Ureter (tissue), 1 donor: ENCODE results near the gene XRCC5. TPM values are rescaled to one million over a fixed set of nuclear protein-coding genes. Genes with fewer than 3 reads are reported as not detected.
"Not testable (repeated sequence)": the region's sequence is repeated elsewhere in the genome, so short reads cannot be mapped to it uniquely, and the experiment has no call there.

ENCODE experiments used
- DNase-seq: peaks from one replicate; pipeline ENCODE4 v3.0.0-alpha.2; 2020; ENCODE audit warnings: low spot score
- total RNA-seq: library from RNA; stranded (reverse); gene quantifications from one replicate; pipeline ENCODE4 v1.2.4, GENCODE V29; 2023
- donor health status: DM: yes; HTN: yes; CAD: no.

The XRCC5 gene
- total RNA-seq, 1 donor from 2014 or later, result 282 TPM

DNA sequence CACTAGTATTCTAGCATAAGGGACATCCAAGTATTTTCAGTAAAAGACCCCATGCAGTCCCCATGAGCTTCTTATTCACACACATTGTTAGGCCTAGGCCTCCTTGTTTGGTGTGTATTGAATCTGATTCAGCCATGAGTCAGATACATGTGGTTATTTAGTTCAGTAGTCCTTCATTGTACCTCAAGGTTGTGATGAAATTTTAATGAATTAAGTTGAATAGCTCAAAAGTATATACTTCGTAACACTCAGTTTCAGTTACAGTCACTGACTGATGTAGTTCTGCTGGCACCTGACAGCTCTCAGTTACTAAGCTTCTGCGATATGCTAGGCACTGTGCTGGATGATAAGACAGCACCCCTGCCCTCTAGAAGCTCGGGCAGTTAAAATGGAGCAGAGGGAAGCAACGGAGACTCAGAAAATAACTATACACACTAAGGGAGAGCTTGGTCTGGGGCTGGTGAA is 86.4 kb downstream of the XRCC5 start:
- no peak for DNase-seq

DNA sequence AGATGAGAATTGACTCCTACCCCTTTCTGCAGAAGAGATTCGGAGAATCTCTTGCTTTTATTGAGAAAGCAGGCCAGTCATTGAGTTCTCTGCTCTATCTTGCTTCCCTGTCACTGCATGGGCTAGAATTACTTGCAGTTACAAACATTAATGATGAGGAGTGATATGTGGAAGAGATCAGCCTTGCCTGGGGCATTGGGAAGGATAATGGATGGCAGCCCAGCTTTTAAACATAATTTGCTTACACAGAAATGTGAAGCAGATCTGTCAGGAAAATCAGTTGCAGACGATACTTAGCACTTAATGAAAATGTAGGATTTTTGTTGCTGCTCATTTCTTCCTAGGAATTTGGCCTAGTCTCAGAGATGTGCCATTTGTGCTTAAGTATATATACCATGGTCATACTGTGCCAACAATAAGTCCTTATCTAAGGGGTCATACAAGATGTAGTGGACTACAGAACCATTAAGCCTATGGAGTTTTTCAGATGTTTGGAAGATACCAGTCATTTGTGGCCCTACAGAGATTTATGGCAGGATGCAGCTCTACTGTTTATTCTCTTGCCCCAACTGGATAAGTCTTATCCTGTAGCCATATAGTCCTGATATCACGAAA is 92.7 kb downstream of the XRCC5 start:
- DNase-seq, result no peak

DNA sequence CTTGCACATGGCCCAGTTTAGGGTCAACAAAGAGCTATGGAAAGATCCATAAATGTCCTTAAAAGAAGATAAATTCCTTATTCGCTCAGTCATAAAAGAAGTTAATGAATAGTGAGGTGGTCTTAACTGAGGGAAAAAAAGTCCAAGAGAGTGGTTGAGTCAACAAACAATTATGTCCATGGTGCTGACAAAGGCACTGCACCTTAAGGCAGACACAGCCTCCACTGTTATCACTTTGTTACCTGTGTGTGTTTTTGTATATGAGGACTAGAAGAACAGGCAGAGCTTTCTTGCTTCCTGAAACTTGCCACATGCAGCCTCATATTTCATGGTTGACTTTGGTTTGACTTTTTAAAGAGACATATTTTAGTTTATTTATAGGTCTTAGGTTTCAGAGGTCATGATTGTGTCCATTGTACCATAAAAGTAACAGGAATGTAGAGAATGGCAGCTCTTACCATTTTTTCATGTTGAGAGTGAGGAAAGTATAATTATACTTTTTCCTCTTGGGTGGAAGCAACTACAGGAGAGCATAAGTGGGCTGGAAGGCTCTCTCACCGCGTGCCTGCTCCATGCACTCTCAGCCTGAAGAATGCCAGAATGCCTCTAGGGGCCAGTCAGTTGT is 93.6 kb downstream of the XRCC5 start:
- DNase-seq, result no peak

DNA sequence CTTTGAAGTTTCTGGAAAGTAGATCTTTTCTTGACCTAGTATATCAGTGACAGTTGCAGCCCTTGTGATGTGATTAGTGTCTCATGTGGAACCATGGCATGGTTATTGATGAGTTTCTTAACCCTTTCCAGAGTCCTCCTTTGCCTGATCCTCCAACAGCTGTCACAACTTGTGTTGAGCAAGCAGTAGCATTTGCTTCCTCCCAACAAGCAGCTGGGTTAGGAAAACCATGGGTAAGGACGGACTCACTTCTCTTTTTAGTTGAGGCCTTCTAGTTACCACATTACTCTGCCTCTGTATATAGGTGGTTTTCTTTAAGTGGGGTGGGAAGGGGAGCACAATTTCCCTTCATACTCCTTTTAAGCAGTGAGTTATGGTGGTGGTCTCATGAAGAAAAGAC is 96.3 kb downstream of the XRCC5 start:
- DNase-seq, result no peak

DNA sequence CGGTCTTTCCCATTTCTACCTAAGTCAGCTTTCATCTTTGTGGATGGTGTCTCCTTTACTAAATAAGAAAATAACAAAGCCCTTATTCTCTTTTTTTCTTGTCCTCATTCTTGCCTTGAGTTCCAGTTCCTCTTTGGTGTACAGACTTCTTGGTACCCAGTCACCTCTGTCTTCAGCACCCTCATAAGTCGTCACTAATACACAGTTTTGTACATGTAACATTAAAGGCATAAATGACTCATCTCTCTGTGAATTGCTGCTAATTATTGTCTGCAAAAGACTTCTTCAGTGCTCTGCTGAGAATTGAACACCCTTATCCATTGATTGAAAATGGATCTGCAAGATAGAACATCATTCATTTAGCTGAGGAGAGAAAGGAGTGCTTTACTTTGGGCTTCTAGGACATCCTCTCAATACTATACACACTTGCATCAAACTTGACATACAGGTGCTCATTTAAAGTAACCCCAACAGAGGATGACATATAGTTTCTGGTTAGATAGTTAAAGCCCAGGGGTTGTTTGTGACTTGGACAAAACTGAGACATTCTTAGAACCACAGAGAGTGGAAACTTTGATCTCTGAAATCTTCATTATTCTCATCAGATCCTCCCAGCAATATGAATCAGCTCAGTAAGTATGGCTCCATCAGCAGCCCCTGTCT is 97.0 kb downstream of the XRCC5 start:
- no peak for DNase-seq

DNA sequence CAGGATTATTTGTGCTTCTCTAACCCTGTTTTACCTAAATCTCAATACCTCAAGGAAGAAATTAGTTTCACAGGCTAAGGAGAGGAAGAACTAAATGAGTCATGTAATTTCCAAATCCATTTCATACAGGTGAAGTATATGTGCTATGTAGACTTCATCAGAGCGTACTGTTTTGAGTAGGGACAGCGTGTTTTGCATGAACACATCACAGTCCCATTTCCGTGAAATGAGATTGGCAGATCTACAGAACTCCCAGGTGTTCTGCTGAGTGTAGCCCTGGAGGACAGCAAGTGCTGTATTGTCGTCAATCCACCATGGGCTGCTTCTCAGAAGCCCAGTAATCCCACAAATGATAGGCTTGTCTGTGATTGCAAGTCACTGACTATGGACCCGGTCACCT is 97.7 kb downstream of the XRCC5 start:
- DNase-seq, result no peak

DNA sequence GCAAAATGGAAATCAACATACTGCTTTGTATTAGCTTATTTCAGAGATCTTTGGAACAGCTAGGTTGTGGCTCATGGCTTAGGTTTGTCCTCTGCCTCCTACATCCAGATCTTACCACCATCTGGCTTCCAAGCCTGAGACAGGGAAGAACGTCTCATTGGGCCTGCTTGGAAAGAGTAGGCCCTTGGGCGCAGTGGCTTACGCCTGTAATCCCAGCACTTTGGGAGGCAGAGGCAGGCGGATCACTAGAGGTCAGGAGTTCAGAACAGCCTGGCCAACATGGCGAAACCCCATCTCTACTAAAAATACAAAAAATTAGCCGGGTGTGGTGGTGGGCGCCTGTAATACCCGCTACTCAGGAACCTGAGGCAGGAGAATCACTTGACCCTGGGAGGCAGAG is 99.5 kb downstream of the XRCC5 start:
- DNase-seq, result not testable (repeated sequence)

DNA sequence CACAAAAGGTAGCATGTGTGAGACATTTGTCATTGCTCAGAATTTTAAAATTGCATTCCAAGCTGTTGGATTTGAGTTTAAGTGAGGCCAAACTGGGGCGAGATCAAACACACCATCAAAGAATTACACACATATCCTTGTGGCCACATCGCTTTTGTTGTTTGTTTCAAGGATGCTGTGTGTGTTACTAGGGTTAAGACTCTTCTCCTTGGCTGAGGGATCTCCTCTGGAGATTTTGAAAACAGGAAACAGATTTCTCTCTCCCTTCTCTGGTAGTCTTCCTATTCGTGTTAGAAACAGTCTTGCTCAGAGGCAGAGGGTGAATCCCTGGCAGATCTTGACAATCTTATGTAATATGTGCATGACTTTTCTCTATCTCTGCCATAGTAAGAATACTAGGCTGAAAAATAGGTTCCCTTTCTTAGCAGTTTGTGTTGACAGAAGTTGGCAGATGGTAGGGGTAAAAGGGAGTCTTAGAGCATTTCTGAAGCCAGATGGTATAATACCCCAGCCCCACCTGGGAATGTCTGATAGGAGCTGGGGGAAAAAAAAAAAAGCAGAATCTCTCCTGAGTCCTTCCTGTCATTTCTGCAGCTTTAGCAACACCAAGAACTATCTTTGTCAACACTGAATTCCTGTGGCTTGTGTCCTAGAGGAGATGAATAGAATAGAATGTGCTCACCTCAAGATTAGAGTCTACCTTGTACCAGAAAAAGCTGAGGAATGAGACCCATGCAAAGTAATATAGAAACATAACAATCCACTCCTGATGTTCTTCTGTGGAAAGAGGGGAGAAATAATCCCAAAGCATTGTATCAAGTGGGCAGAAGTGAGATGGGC is 101.8 kb downstream of the XRCC5 start:
- DNase-seq, result no peak

DNA sequence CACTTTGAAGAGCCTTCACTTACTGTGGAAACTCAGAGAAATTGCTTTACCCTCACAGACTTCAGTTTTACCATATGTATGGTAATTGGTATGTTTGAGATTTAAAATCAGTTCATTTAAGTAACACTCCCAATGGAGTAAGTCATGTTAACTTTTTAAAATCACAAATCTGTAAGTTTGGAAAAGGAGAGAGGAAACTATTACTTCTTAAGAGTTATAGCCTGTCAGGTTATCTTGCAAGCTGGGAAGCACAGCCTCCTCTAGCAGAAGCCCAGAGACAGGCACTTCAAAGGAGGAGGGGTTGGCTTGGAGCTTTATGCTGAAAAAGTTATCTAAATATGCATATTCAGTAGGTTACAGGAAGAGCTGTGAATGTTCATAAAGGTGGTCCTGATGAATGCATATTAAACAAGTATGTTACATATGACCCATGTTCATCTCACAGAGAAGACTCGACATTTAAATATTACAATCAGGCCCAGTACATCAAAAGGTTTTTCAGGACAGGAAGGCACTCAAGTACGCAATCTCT is 102.5 kb downstream of the XRCC5 start:
- no peak for DNase-seq

DNA sequence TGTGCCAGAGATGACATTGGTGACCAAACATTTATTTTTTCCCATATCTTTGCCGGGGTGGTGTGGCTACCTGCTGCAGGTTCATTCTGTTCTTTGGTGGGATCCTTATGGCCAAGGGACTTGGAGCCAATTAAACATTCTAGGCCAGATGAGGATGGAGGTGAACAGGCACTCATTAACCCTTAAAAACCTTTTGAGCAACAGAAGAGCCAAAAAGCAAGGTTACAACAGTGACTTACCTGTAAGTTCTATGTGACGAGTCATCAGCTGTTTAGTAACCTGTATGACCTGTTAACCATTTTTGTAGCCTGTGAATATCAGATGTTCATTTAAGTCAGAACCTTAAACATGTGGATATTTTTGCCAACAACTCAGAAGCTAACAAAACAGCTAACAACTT is 105.6 kb downstream of the XRCC5 start:
- DNase-seq, result no peak

DNA sequence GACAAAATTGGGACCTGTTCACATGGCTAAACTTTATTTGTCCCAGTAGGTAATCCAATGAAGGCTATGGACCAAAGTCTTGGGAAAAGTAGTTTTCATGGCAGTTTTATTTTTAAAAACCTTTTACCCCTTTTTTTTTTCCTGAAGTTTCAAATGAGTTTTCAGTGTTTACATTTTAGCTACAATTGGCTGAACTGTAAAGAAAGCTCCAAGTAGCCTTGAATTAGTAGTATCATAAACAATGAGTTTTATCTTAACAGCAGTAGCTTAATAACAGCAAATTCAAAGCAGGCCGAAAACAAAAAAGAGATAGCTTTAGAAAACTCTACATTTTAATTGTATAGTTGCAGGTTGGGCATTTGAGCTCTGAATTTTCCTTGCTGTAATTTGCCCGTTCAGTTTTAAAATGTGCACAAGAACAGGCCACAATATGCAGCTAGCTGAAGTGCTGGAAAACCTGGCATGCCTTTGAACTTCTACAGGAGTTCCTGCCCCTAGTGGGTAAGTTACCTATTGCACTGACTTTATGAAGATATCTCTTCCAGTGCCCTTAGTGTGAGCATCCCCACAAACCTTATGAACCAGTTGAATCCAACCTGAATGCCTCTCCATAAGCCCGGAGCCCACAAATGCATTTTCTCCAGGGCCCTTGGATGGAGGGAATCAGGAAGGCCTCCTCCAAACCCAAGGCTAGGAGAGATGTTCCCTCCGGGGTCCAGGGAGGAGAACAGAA is 106.7 kb downstream of the XRCC5 start:
- DNase-seq, result no peak

DNA sequence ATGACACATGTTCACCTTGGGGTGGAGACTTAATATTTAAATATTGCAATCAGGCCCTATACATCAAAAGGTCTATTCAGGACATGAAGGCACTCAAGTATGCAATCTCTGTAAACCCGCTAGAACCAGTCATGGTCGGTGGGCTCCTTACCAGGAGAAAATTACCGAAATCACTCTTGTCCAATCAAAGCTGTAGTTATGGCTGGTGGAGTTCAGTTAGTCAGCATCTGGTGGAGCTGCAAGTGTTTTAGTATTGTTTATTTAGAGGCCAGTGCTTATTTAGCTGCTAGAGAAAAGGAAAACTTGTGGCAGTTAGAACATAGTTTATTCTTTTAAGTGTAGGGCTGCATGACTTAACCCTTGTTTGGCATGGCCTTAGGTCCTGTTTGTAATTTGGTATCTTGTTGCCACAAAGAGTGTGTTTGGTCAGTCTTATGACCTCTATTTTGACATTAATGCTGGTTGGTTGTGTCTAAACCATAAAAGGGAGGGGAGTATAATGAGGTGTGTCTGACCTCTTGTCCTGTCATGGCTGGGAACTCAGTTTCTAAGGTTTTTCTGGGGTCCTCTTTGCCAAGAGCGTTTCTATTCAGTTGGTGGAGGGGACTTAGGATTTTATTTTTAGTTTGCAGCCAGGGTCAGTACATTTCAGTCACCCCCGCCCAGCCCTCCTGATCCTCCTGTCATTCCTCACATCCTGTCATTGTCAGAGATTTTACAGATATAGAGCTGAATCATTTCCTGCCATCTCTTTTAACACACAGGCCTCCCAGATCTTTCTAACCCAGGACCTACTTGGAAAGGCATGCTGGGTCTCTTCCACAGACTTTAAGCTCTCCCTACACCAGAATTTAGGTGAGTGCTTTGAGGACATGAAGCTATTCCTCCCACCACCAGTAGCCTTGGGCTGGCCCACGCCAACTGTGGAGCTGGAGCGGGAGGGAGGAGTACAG is 108.1 kb downstream of the XRCC5 start:
- DNase-seq, result no peak

DNA sequence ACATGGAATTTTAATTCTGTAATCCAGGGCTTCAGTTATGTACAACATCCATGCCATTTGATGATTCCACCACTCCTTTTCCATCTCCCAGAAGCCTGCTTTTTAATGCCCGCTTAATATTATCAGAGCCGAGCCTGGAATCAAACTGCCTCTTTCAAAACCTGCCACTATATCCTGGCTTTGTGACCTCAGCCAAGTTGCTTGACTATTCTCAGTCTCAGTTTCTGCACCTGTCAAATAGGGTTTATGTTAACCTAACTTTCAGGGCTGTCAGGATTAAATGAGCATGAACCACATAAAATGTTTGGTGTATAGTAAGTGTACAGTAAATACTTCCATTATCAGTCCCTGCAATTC is 108.7 kb downstream of the XRCC5 start:
- DNase-seq, result no peak

DNA sequence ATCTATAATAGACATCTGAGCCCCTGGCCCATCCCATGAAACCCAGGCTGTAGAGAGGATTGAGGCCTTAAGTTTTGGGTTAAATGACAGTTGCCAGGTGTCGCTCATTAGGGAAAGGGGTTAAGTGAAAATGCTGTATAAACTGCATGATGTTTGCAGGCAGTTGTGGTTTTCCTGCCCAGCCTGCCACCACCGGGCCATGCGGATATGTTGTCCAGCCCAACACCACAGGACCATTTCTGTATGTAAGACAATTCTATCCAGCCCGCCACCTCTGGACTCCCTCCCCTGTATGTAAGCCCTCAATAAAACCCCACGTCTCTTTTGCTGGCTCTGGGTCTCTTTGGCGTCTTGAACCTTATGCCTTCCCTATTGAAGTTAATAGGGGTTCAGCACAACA is 110.7 kb downstream of the XRCC5 start:
- no peak for DNase-seq

DNA sequence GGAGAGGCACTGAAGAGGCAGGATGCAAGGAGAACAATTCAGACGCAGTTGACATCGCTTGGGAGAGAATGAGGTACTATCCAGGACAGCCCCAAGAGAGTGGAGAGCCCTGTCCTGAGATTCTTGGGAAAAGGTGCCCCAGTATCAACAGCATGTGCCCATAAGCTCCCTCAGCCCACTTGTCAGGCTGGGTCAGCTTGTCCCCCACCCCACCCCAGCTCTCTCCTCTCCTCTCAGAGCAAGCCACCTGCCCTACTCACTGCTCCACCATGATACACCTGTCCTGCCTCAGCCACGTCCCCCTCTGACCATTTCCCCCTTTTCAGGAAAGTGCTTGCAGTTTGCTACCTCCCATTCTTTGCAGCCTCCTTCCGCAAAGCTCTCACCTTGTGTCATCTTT is 111.8 kb downstream of the XRCC5 start:
- DNase-seq, result no peak

DNA sequence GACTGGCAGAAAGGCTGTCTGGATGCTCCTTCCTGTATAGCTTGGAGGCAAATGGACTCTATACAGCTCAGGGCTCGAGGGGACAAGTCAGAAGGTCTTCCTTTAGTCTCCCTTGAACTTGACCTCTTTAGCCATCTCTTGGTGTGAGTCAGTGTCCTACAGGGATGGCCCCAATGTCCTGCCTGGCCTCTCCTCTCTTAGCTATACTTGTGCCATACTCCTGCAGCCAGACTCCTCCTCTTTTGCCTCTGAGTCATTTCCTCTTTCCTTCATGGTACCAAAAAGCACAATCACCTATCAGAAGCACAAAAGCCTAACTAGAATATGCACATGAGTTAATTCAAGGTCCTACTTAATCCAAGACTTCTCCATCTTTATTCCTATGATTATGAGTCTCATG is 112.7 kb downstream of the XRCC5 start:
- no peak for DNase-seq

DNA sequence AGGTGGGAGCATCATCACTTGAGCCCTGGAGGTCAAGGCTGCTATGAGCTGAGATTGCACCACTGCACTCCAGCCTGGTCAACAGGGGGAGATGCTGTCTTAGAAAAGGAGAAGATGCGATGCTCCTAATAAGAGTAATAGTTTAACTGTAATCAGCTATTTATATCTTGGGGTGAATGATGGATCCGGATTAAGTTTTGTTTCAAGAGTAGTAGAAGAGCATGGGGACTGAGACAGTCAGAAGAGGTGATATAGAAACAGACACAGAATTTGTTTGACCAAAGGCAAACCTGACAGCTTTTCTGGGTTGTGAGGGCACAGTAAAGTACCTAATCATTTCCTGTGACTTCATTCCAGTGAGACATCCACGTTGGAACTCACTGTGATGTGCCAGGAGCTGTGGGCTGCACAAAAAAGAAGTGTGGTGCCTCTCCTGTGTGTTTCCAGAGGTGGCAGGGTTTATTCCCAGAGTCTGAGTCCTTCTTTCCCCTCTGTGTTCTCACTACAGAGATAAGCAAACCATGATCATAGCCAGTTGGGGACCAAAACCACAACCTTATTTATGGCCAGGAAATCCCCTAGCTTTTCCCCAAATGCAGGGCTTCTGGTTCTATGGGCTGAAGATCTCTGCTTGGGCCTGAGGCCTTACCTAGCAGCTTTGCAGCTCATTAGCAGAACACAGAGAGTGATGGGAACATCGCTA is 113.7 kb downstream of the XRCC5 start:
- no peak for DNase-seq

DNA sequence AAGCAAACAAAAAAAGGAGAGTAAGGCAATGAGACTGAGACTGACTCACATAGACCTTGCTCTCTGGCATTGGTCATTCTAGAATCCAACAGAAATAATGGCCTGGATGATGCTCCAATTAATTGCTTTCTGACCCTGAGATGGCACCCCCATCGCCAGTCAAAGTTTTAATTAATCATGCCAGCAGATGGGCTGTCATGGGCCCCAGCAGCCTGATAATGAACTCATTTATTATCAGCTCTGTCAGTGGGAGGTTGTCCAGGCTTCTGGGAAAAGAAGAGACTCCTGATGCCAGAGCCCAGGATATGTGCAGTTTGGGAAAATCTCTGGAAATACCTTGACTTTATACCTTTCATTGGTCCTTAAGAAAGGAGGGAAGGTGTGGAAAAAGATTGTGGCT is 115.2 kb downstream of the XRCC5 start:
- no peak for DNase-seq

DNA sequence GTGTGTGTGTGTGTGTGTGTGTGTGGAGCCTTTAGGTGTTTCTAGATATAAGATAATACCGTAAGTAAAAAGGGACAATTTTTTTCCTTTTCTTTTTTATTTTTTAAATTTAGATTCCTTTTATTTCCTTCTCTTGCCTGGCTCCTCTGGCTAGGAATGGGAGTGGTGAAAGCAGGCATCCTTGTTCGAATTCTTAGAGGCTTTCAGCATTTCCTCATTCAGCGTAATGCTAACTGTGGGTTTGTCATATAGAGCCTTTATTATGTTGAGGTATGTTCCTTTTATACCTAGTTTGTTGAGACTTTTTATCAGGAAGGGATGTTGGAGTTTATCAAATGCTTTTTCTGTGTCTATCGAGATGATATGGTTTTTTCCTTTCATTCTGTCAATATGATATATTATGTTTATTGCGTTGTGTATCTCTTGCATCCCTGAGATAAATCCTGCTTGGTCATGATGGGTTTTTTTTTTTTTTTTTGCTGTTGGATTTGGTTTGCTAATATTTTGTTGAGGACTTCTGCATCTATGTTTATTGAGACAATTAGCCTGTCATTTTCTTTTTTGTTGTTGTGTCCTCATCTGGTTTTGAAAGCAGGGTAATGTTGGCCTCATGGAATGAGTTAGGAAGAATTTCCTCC is 120.2 kb downstream of the XRCC5 start:
- DNase-seq, result no peak
